B cell (primary cell): ENCODE results near the gene OPHN1. TPM values are rescaled to one million over a fixed set of nuclear protein-coding genes. Genes with fewer than 3 reads are reported as not detected.

ENCODE experiments used
- ATAC-seq: fragments of 200-7000 bp; cut with Tn5 transposase; one replicate; pipeline ENCODE4 v1.10.0; 2021; ENCODE audit warnings: low read depth, mild to moderate bottlenecking, moderate number of reproducible peaks, moderate library complexity
- CTCF ChIA-PET: fragments of 350-600 bp; sonication (Branson Sonifier 250); formaldehyde crosslinking; loops from one replicate; lab custom pipeline; 2021; ENCODE audit warnings: antibody characterized with exemption, inconsistent platforms; lab: Charles Lee
- POLR2A ChIA-PET: fragments of 350-600 bp; sonication (Branson Sonifier 250); formaldehyde crosslinking; loops from one replicate; lab custom pipeline; 2021; ENCODE audit warnings: antibody characterized with exemption; lab: Charles Lee
- DNase-seq: peaks from one replicate; pipeline ENCODE4 v3.0.0; 2013
- H2AFZ ChIP-seq: 2 replicates; pipeline ENCODE4 v1.6.1; 2012; ENCODE audit warnings: mild to moderate bottlenecking, low read depth, low read length; ENCODE audit not compliant: insufficient read depth, poor library complexity, severe bottlenecking
- H3K27ac ChIP-seq, 2 donors: 1 replicate in 1 of 2; 2 replicates in 1 of 2; pipeline ENCODE4 v1.5.1; 2012 to 2013; ENCODE audit warnings: low read length in 2 of 2, mild to moderate bottlenecking in 2 of 2, moderate library complexity in 1 of 2
- H3K27me3 ChIP-seq, 4 experiments: fragments of 200-600 bp in 1 of 4; sonication (generic) in 1 of 4; replicated peaks in 1 of 4; 1 replicate in 2 of 4; 2 replicates in 2 of 4; pipeline versions ENCODE4 v1.6.1 to v1.7.0; 2013 to 2016; ENCODE audit warnings: low read length in 3 of 4, mild to moderate bottlenecking in 2 of 4, mixed read lengths in 1 of 4, moderate library complexity in 1 of 4; ENCODE audit not compliant: insufficient read depth in 4 of 4, control insufficient read depth in 3 of 4; ENCODE audit errors: control extremely low read depth in 1 of 4
- H3K36me3 ChIP-seq, 2 experiments: replicated peaks in 1 of 2; 1 replicate in 1 of 2; 2 replicates in 1 of 2; pipeline versions ENCODE4 v1.6.1 to v1.7.1; 2013; ENCODE audit warnings: low read length in 1 of 2; ENCODE audit not compliant: insufficient read depth in 2 of 2, control insufficient read depth in 1 of 2; ENCODE audit errors: control extremely low read depth in 1 of 2, extremely low read depth in 1 of 2
- H3K4me1 ChIP-seq, 2 donors: fragments of 200-600 bp in 1 of 2; sonication (generic) in 1 of 2; 1 replicate in 1 of 2; 2 replicates in 1 of 2; pipeline versions ENCODE4 v1.5.1 to v1.6.1; 2013 to 2017; ENCODE audit warnings: low read length in 2 of 2; ENCODE audit not compliant: control insufficient read depth in 2 of 2, insufficient read depth in 2 of 2
- H3K4me2 ChIP-seq: replicated peaks from 2 replicates; pipeline ENCODE3; 2012; ENCODE audit warnings: mild to moderate bottlenecking, low read depth, low read length; ENCODE audit not compliant: poor library complexity, severe bottlenecking
- H3K4me3 ChIP-seq, 5 experiments: fragments of 200-600 bp in 1 of 5; sonication (generic) in 1 of 5; 1 replicate in 3 of 5; 2 replicates in 2 of 5; pipeline versions ENCODE4 v1.5.1 to v1.7.0; 2011 to 2016; ENCODE audit warnings: low read length in 4 of 5, mild to moderate bottlenecking in 4 of 5, low read depth in 2 of 5, control low read depth in 1 of 5, moderate library complexity in 1 of 5; ENCODE audit not compliant: insufficient read depth in 1 of 5; ENCODE audit errors: control extremely low read depth in 1 of 5, extremely low read depth in 1 of 5
- H3K79me2 ChIP-seq: fragments of 200-600 bp; sonication (generic); one replicate; pipeline ENCODE4 v1.6.0; 2016; ENCODE audit warnings: low read length; ENCODE audit not compliant: control insufficient read depth, insufficient read depth
- H3K9ac ChIP-seq: fragments of 200-600 bp; sonication (generic); 2 replicates; pipeline ENCODE4 v1.6.1; 2017; ENCODE audit warnings: mild to moderate bottlenecking, low read length, moderate library complexity
- H3K9me3 ChIP-seq, 3 donors: one replicate each; pipeline versions ENCODE4 v1.6.1 to v1.7.1; 2013; ENCODE audit warnings: low read length in 2 of 3; ENCODE audit not compliant: control insufficient read depth in 2 of 3, insufficient read depth in 1 of 3; ENCODE audit errors: control extremely low read depth in 1 of 3
- H4K20me1 ChIP-seq: 2 replicates; pipeline ENCODE4 v1.6.0; 2012; ENCODE audit warnings: mild to moderate bottlenecking, low read length; ENCODE audit not compliant: insufficient read depth, control insufficient read depth, poor library complexity, severe bottlenecking
- H3K27ac Mint-ChIP-seq: one replicate; pipeline ENCODE4 v1.8.0; 2021; ENCODE audit warnings: mixed read lengths
- H3K27me3 Mint-ChIP-seq: one replicate; pipeline ENCODE4 v1.8.0; 2021; ENCODE audit warnings: mixed read lengths
- H3K4me1 Mint-ChIP-seq: one replicate; pipeline ENCODE4 v1.8.0; 2021; ENCODE audit warnings: mixed read lengths
- H3K4me3 Mint-ChIP-seq: one replicate; pipeline ENCODE4 v1.8.0; 2021; ENCODE audit warnings: mixed read lengths
- H3K9me3 Mint-ChIP-seq: one replicate; pipeline ENCODE4 v1.8.0; 2022; ENCODE audit warnings: mixed read lengths; ENCODE audit not compliant: insufficient read depth
- EZH2 ChIP-seq: IDR thresholded peaks from 2 replicates; pipeline ENCODE4 v1.6.1; 2012; ENCODE audit warnings: borderline replicate concordance, low read depth, mild to moderate bottlenecking, moderate library complexity, low read length; ENCODE audit not compliant: insufficient read depth, poor library complexity, severe bottlenecking
- WGBS: methylation state at CpG from one replicate; pipeline ENCODE4 v1.1.5; 2013; ENCODE audit warnings: missing lambda C conversion rate; ENCODE audit not compliant: insufficient coverage; 5-methylcytosine and 5-hydroxymethylcytosine counted together
- intact Hi-C: fragments of 100-400 bp; cut with micrococcal nuclease; formaldehyde crosslinking; loops from one replicate; pipeline ENCODE4 v1.10.0; 2022
- polyA plus RNA-seq: library from polyadenylated mRNA; depleted of rRNA; stranded (reverse); fragments of >200 nt; gene quantifications from 2 replicates; pipeline ENCODE4 v1.2.3, GENCODE V29; 2012
- total RNA-seq, 2 donors: library from RNA; stranded (reverse); fragments of 120-200 nt in 1 of 2; gene quantifications; 1 replicate in 1 of 2; 2 replicates in 1 of 2; pipeline versions ENCODE4 v1.2.3 to v1.2.4, GENCODE V29; 2013 to 2022
- TF ChIP-seq, protein P1 (sequence below): fragments of 200-600 bp; IDR thresholded peaks from one replicate; pipeline ENCODE4 v1.8.0; 2022; ENCODE audit warnings: antibody characterized with exemption, mild to moderate bottlenecking

OPHN1 gene
- total and polyA plus RNA-seq, 2 donors (not counting 1 experiment from before 2014, with no cell fraction given), result 0.03 to 0.17 TPM

GRCh38 chrX:68177542-68177941, 255.8 kb downstream of the OPHN1 start:
- ChIA-PET CTCF (no interaction called here), POLR2A (no interaction called here)
- Histone ChIP-seq H3K9me3 (no peaks in the 10 kb centered on the region), H2AFZ (no peak overlapping the region), H4K20me1 (no peaks in the 10 kb centered on the region), H3K36me3 (no peaks in the 10 kb centered on the region), H3K4me1 (no peaks in the 10 kb centered on the region), H3K9ac (no peak overlapping the region), H3K4me3 (no peak overlapping the region), H3K4me2 (no peak overlapping the region), H3K27me3 (no peaks in the 10 kb centered on the region), H3K79me2 (no peaks in the 10 kb centered on the region), H3K27ac (no peak overlapping the region)
- no peak overlapping the region for H3K4me3 Mint-ChIP-seq
- no CpG with 5 or more reads among the region's 4 CpGs for WGBS
- H3K9me3 Mint-ChIP-seq, result peaks cover 3% of the 10 kb centered on the region
- no peaks in the 10 kb centered on the region for H3K4me1 Mint-ChIP-seq
- intact Hi-C loops, result no loop called here
- ATAC-seq, result no peak
- DNase-seq, result no peak
- no peak overlapping the region for H3K27ac Mint-ChIP-seq
- no peaks in the 10 kb centered on the region for H3K27me3 Mint-ChIP-seq
- TF ChIP-seq, protein P1, sequence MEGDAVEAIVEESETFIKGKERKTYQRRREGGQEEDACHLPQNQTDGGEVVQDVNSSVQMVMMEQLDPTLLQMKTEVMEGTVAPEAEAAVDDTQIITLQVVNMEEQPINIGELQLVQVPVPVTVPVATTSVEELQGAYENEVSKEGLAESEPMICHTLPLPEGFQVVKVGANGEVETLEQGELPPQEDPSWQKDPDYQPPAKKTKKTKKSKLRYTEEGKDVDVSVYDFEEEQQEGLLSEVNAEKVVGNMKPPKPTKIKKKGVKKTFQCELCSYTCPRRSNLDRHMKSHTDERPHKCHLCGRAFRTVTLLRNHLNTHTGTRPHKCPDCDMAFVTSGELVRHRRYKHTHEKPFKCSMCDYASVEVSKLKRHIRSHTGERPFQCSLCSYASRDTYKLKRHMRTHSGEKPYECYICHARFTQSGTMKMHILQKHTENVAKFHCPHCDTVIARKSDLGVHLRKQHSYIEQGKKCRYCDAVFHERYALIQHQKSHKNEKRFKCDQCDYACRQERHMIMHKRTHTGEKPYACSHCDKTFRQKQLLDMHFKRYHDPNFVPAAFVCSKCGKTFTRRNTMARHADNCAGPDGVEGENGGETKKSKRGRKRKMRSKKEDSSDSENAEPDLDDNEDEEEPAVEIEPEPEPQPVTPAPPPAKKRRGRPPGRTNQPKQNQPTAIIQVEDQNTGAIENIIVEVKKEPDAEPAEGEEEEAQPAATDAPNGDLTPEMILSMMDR, result no peak
- TF ChIP-seq EZH2, result no peak

DNA sequence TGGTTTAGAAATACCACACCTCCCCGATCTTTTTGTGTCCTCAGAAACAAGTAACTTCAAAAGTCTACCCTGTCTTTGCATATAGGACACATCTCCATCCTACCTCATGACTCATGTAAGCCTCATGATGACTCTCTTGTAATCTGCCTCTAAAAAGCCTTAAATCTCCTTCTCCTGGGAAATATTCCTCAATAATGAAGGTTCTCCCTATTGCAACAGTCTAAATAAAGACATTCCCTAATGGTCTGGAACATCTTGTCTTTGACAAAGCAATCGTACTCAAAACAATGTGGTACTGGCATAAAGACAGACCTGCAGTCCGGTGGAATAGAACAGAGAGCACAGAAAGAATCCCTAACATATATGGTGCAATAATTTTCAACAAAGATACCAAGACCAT, 257.7 kb downstream of the OPHN1 start:
- ATAC-seq, result no peak
- Histone ChIP-seq H3K4me2 (no peak overlapping the region), H3K36me3 (no peaks in the 10 kb centered on the region), H3K27ac (no peak overlapping the region), H3K4me1 (no peaks in the 10 kb centered on the region), H4K20me1 (no peaks in the 10 kb centered on the region), H3K9ac (no peak overlapping the region), H3K27me3 (no peaks in the 10 kb centered on the region), H3K4me3 (no peak overlapping the region), H3K79me2 (no peaks in the 10 kb centered on the region), H3K9me3 (no peaks in the 10 kb centered on the region), H2AFZ (no peak overlapping the region)
- H3K4me3 Mint-ChIP-seq, result no peak overlapping the region
- WGBS, result no CpG with 5 or more reads among the region's 3 CpGs
- intact Hi-C loops, result no loop called here
- no peak overlapping the region for H3K27ac Mint-ChIP-seq
- no peak for TF ChIP-seq EZH2
- TF ChIP-seq, protein P1, result no peak
- ChIA-PET POLR2A (no interaction called here), CTCF (no interaction called here)
- no peaks in the 10 kb centered on the region for H3K27me3 Mint-ChIP-seq
- DNase-seq, result no peak
- no peaks in the 10 kb centered on the region for H3K4me1 Mint-ChIP-seq
- H3K9me3 Mint-ChIP-seq, result peaks cover 3% of the 10 kb centered on the region
